HEK293 (cell line): Measurements from ENCODE around the gene CRAT.

Experiments used
- CTCF ChIA-PET: fragments of 350-600 bp; formaldehyde crosslinking; extraction: SDS; loops from one replicate; lab custom pipeline; 2021; ENCODE audit warnings: antibody characterized with exemption; lab: Yijun Ruan, JAX
- POLR2A ChIA-PET: fragments of 300-600 bp; formaldehyde crosslinking; extraction: SDS; loops from one replicate; lab custom pipeline; 2020; ENCODE audit warnings: antibody characterized with exemption, inconsistent platforms; lab: Yijun Ruan, JAX
- H3K27ac ChIP-seq: fragments of 200-500 bp; sonication (Bioruptor generic); 2 replicates; pipeline ENCODE4 v1.5.1; 2014; ENCODE audit warnings: low read depth, low read length, control low read depth, inconsistent platforms; ENCODE audit errors: extremely low read depth
- H3K36me3 ChIP-seq, 2 experiments: fragments of 200-500 bp in 1 of 2; sonication (Bioruptor generic) in 1 of 2; 1 replicate in 1 of 2; 2 replicates in 1 of 2; pipeline ENCODE4 v1.5.1; 2014 to 2017; ENCODE audit warnings: inconsistent platforms in 2 of 2, low read length in 2 of 2; ENCODE audit not compliant: control insufficient read depth in 2 of 2, insufficient read depth in 1 of 2
- H3K4me1 ChIP-seq: fragments of 200-500 bp; sonication (Bioruptor generic); 2 replicates; pipeline ENCODE4 v1.5.1; 2014; ENCODE audit warnings: mild to moderate bottlenecking, low read length, inconsistent platforms; ENCODE audit not compliant: control insufficient read depth, insufficient read depth
- H3K4me3 ChIP-seq: 2 replicates; pipeline ENCODE4 v1.5.1; 2011; ENCODE audit warnings: low read depth, mild to moderate bottlenecking, control low read depth, low read length, moderate library complexity
- H3K9me3 ChIP-seq: fragments of 200-500 bp; sonication (Bioruptor generic); 2 replicates; pipeline ENCODE4 v1.5.1; 2014; ENCODE audit warnings: low read depth, low read length, inconsistent platforms; ENCODE audit not compliant: control insufficient read depth, insufficient read depth
- MYNN ChIP-seq: fragments of 450-650 bp; formaldehyde crosslinking; IDR thresholded peaks from 2 replicates; pipeline ENCODE4 v1.5.1; 2016; ENCODE audit warnings: missing biosample characterization, missing genetic modification characterization, borderline replicate concordance
- WT1 ChIP-seq: fragments of 450-650 bp; formaldehyde crosslinking; IDR thresholded peaks from 2 replicates; pipeline ENCODE4 v1.5.1; 2016; ENCODE audit warnings: missing biosample characterization, missing genetic modification characterization
- ZBTB26 ChIP-seq: fragments of 450-650 bp; formaldehyde crosslinking; optimal IDR thresholded peaks from 2 replicates; pipeline ENCODE3; 2016; ENCODE audit warnings: missing biosample characterization, mild to moderate bottlenecking, missing genetic modification characterization
- ZBTB44 ChIP-seq: fragments of 450-650 bp; IDR thresholded peaks from 2 replicates; pipeline ENCODE4 v1.5.1; 2018; ENCODE audit warnings: missing biosample characterization, mild to moderate bottlenecking, missing genetic modification characterization
- ZEB2 ChIP-seq: fragments of 450-650 bp; formaldehyde crosslinking; IDR thresholded peaks from 2 replicates; pipeline ENCODE4 v1.5.1; 2016; ENCODE audit warnings: missing biosample characterization, missing genetic modification characterization
- ZIC2 ChIP-seq: fragments of 450-650 bp; formaldehyde crosslinking; IDR thresholded peaks from 2 replicates; pipeline ENCODE4 v1.5.1; 2016; ENCODE audit warnings: missing biosample characterization, missing genetic modification characterization
- ZNF16 ChIP-seq: fragments of 450-650 bp; formaldehyde crosslinking; IDR thresholded peaks from 2 replicates; pipeline ENCODE4 v1.5.1; 2016; ENCODE audit warnings: low read depth, missing biosample characterization, missing genetic modification characterization
- ZNF169 ChIP-seq: fragments of 450-650 bp; formaldehyde crosslinking; IDR thresholded peaks from 2 replicates; pipeline ENCODE4 v1.5.1; 2016; ENCODE audit warnings: missing biosample characterization, missing genetic modification characterization
- ZNF221 ChIP-seq: fragments of 450-650 bp; formaldehyde crosslinking; IDR thresholded peaks from 2 replicates; pipeline ENCODE4 v1.5.1; 2017; ENCODE audit warnings: missing biosample characterization, missing genetic modification characterization, borderline replicate concordance
- ZNF398 ChIP-seq: fragments of 450-650 bp; formaldehyde crosslinking; IDR thresholded peaks from 2 replicates; pipeline ENCODE4 v1.5.1; 2017; ENCODE audit warnings: missing biosample characterization, missing genetic modification characterization
- ZNF426 ChIP-seq: fragments of 450-650 bp; formaldehyde crosslinking; IDR thresholded peaks from 2 replicates; pipeline ENCODE4 v1.5.1; 2017; ENCODE audit warnings: missing biosample characterization, missing genetic modification characterization, mild to moderate bottlenecking, inconsistent platforms, moderate library complexity
- ZNF549 ChIP-seq: fragments of 450-650 bp; IDR thresholded peaks from 2 replicates; pipeline ENCODE4 v1.5.1; 2018; ENCODE audit warnings: missing biosample characterization, missing genetic modification characterization, mild to moderate bottlenecking, inconsistent platforms, moderate library complexity
- ZNF560 ChIP-seq: fragments of 450-650 bp; formaldehyde crosslinking; IDR thresholded peaks from 2 replicates; pipeline ENCODE4 v1.5.1; 2017; ENCODE audit warnings: missing biosample characterization, missing genetic modification characterization, borderline replicate concordance
- ZNF610 ChIP-seq: fragments of 450-650 bp; formaldehyde crosslinking; IDR thresholded peaks from 2 replicates; pipeline ENCODE4 v1.5.1; 2016; ENCODE audit warnings: missing biosample characterization, missing genetic modification characterization, borderline replicate concordance
- ZNF692 ChIP-seq: fragments of 450-650 bp; formaldehyde crosslinking; IDR thresholded peaks from 2 replicates; pipeline ENCODE4 v1.5.1; 2016; ENCODE audit warnings: missing biosample characterization, missing genetic modification characterization
- ZNF76 ChIP-seq: fragments of 450-650 bp; formaldehyde crosslinking; IDR thresholded peaks from 2 replicates; pipeline ENCODE4; 2016; ENCODE audit warnings: low read depth, missing biosample characterization, missing genetic modification characterization, borderline replicate concordance
- TF ChIP-seq, protein P1 (sequence below): sonication (generic); formaldehyde crosslinking; IDR thresholded peaks from 2 replicates; pipeline ENCODE4 v1.8.1; 2022; ENCODE audit warnings: mild to moderate bottlenecking, moderate library complexity, missing genetic modification reagents
- TF ChIP-seq, protein P2 (sequence below): fragments of 450-650 bp; formaldehyde crosslinking; IDR thresholded peaks from 2 replicates; pipeline ENCODE4 v1.5.1; 2016; ENCODE audit warnings: missing biosample characterization, missing genetic modification characterization
- TF ChIP-seq, protein P3 (sequence below): fragments of 450-650 bp; formaldehyde crosslinking; IDR thresholded peaks from 2 replicates; pipeline ENCODE4 v1.5.1; 2016; ENCODE audit warnings: missing biosample characterization, missing genetic modification characterization

The CRAT gene

GRCh38 chr9:129100383-129101169, 10.0 kb downstream of the CRAT start:
- Histone ChIP-seq H3K9me3 (no peaks in the 10 kb centered on the region), H3K4me3 (no peak overlapping the region), H3K4me1 (no peaks in the 10 kb centered on the region), H3K36me3 (peaks cover 0 to 21% of the 10 kb centered on the region in 2 experiments; a peak in 1 of 3 replicates), H3K27ac (no peak overlapping the region)
- ChIA-PET POLR2A (no interaction called here), CTCF (interaction anchor here (0.6 to 1.0 kb wide), 3 partner anchors 25 to 701 kb away, joined by 3 read pairs; no protein-coding TSS in a partner anchor)
- no peak for TF ChIP-seq ZNF549 (tag by site-specific recombination)
- TF ChIP-seq, protein P1, sequence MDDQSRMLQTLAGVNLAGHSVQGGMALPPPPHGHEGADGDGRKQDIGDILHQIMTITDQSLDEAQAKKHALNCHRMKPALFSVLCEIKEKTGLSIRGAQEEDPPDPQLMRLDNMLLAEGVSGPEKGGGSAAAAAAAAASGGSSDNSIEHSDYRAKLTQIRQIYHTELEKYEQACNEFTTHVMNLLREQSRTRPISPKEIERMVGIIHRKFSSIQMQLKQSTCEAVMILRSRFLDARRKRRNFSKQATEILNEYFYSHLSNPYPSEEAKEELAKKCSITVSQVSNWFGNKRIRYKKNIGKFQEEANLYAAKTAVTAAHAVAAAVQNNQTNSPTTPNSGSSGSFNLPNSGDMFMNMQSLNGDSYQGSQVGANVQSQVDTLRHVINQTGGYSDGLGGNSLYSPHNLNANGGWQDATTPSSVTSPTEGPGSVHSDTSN = no peak
- no peak for TF ChIP-seq ZNF16
- TF ChIP-seq ZNF426 (tag by site-specific recombination) = no peak
- no peak for TF ChIP-seq MYNN (tag by site-specific recombination)
- TF ChIP-seq ZBTB44 (tag by site-specific recombination) = no peak
- no peak for TF ChIP-seq ZNF692
- TF ChIP-seq, protein P2, sequence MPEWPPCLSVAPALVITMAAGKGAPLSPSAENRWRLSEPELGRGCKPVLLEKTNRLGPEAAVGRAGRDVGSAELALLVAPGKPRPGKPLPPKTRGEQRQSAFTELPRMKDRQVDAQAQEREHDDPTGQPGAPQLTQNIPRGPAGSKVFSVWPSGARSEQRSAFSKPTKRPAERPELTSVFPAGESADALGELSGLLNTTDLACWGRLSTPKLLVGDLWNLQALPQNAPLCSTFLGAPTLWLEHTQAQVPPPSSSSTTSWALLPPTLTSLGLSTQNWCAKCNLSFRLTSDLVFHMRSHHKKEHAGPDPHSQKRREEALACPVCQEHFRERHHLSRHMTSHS = no peak
- no peak for TF ChIP-seq ZIC2
- no peak for TF ChIP-seq ZEB2 (tag by site-specific recombination)
- TF ChIP-seq ZBTB26 (tag by site-specific recombination) = no peak
- no peak for TF ChIP-seq ZNF221 (tag by site-specific recombination)
- no peak for TF ChIP-seq ZNF169 (tag by site-specific recombination)

DNA sequence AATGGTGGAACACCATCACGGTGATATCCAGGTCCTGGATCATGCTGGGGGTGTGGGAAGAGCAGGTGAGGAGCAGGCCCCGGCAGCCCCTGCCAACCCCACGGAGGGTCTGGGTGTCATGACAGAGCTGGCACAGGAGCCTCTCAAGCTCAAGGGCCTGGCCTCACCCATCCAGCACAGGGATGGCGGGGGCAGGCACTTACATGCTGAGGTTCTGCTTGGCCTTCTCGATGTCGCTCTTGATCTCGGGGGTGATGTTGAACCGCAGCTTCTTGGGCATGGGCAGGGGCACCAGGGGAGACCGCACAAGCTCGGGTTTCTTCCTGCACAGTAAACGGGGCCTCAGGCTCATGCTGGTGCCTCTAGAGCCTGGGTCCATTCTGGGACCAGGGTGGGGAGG, 12.3 kb downstream of the CRAT start:
- POLR2A ChIA-PET = interaction anchor here (0.8 to 1.2 kb wide), 4 partner anchors 8 to 398 kb away, joined by 3 to 4 read pairs (median 4); partner anchors contain the start of gene DOLPP1
- H3K36me3 ChIP-seq = peaks cover 0 to 24% of the 10 kb centered on the region in 2 experiments; a peak in 1 of 3 replicates
- TF ChIP-seq ZNF76 (tag by site-specific recombination) = no peak
- TF ChIP-seq WT1 (tag by site-specific recombination) = no peak
- TF ChIP-seq ZNF610 (tag by site-specific recombination) = no peak
- TF ChIP-seq, protein P3, sequence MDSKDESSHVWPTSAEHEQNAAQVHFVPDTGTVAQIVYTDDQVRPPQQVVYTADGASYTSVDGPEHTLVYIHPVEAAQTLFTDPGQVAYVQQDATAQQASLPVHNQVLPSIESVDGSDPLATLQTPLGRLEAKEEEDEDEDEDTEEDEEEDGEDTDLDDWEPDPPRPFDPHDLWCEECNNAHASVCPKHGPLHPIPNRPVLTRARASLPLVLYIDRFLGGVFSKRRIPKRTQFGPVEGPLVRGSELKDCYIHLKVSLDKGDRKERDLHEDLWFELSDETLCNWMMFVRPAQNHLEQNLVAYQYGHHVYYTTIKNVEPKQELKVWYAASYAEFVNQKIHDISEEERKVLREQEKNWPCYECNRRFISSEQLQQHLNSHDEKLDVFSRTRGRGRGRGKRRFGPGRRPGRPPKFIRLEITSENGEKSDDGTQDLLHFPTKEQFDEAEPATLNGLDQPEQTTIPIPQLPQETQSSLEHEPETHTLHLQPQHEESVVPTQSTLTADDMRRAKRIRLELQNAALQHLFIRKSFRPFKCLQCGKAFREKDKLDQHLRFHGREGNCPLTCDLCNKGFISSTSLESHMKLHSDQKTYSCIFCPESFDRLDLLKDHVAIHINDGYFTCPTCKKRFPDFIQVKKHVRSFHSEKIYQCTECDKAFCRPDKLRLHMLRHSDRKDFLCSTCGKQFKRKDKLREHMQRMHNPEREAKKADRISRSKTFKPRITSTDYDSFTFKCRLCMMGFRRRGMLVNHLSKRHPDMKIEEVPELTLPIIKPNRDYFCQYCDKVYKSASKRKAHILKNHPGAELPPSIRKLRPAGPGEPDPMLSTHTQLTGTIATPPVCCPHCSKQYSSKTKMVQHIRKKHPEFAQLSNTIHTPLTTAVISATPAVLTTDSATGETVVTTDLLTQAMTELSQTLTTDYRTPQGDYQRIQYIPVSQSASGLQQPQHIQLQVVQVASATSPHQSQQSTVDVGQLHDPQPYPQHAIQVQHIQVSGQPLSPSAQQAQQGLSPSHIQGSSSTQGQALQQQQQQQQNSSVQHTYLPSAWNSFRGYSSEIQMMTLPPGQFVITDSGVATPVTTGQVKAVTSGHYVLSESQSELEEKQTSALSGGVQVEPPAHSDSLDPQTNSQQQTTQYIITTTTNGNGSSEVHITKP (tag by site-specific recombination) = 0 out of 2 replicates have a peak, but pooled peaks have one; percentile 15
- TF ChIP-seq ZNF692 = no peak
- no peak for TF ChIP-seq ZNF560 (tag by site-specific recombination)
- no peak for TF ChIP-seq ZNF398 (tag by site-specific recombination)

More for the DNA sequence above, 12.3 kb downstream of the CRAT start:
- Histone ChIP-seq H3K27ac (no peak overlapping the region), H3K4me1 (no peaks in the 10 kb centered on the region), H3K9me3 (no peaks in the 10 kb centered on the region), H3K4me3 (no peak overlapping the region)
- CTCF ChIA-PET = interaction anchor here (0.6 to 1.9 kb wide), 3 partner anchors 11 to 387 kb away, joined by 3 to 6 read pairs (median 4); no protein-coding TSS in a partner anchor
